ENCODE data around the gene GIPC2.

The GIPC2 gene

GRCh38 chr1:78038491-78038939 is 7.3 kb upstream of the GIPC2 start:
- Histone ChIP-seq H3K9me3 (replicated peaks; ENCODE audit: low read length) (no peaks in the 10 kb centered on the region), H3K4me1 (ENCODE audit: control insufficient read depth, insufficient read depth, low read length) (peaks cover 8% of the 10 kb centered on the region), H3K36me3 (ENCODE audit: insufficient read depth, low read length) (no peaks in the 10 kb centered on the region), H3K9ac (ENCODE audit: low read depth, low read length) (no peak overlapping the region), H3K4me3 (ENCODE audit: low read length) (no peak overlapping the region), H3K4me2 (ENCODE audit: low read length) (no peak overlapping the region), H3K27me3 (ENCODE audit: control insufficient read depth, insufficient read depth, low read length) (no peaks in the 10 kb centered on the region)

DNA sequence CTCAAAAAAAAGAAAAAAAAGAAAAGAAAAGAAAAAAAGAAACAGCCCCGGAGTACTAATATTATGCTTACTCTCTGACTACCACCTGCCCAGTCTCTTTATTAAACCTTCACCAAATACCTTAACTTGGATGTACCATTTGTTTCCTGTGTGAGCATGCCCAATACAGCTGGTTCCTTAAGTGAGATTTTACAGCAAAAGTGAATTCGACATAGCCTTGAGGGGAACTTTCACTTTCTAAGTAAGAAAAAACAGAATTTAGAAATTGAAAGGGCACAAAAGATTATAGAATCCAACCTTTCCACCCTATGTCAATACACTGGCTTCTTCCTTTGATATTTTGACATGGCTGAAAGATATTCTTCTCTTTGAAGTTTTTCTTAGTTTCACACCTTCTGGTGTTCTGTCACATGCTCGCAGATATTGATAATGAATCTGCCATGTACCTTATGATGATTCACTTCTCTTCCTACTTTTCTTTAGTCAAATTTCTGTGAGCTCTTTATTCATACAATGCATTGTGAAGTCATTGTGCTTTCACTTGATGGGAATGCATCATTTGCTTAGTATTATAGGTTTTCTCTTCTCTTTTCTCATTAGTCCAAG is 5.2 kb upstream of the GIPC2 start:
- peaks cover 8% of the 10 kb centered on the region for H3K4me1 ChIP-seq (ENCODE audit: control insufficient read depth, insufficient read depth, low read length)
- H3K27me3 ChIP-seq (ENCODE audit: control insufficient read depth, insufficient read depth, low read length), result no peaks in the 10 kb centered on the region
- no peak overlapping the region for H3K4me3 ChIP-seq (ENCODE audit: low read length)
- H3K36me3 ChIP-seq (ENCODE audit: insufficient read depth, low read length), result no peaks in the 10 kb centered on the region
- no peaks in the 10 kb centered on the region for H3K9me3 ChIP-seq (replicated peaks; ENCODE audit: low read length)
- H3K9ac ChIP-seq (ENCODE audit: low read depth, low read length), result no peak overlapping the region
- H3K4me2 ChIP-seq (ENCODE audit: low read length), result no peak overlapping the region

- H3K36me3 ChIP-seq (ENCODE audit: insufficient read depth, low read length), result no peaks in the 10 kb centered on the region
- no peaks in the 10 kb centered on the region for H3K27me3 ChIP-seq (ENCODE audit: control insufficient read depth, insufficient read depth, low read length)
- H3K4me3 ChIP-seq (ENCODE audit: low read length), result no peak overlapping the region
- peaks cover 10% of the 10 kb centered on the region for H3K4me1 ChIP-seq (ENCODE audit: control insufficient read depth, insufficient read depth, low read length)
- no peak overlapping the region for H3K4me2 ChIP-seq (ENCODE audit: low read length)
- no peak overlapping the region for H3K9ac ChIP-seq (ENCODE audit: low read depth, low read length)
- H3K9me3 ChIP-seq (replicated peaks; ENCODE audit: low read length), result no peaks in the 10 kb centered on the region
Measured at GRCh38 chr1:78043436-78043835, 2.3 kb upstream of the GIPC2 start.

- Histone ChIP-seq H3K9ac (ENCODE audit: low read depth, low read length) (no peak overlapping the region), H3K9me3 (replicated peaks; ENCODE audit: low read length) (no peaks in the 10 kb centered on the region), H3K36me3 (ENCODE audit: insufficient read depth, low read length) (no peaks in the 10 kb centered on the region), H3K4me1 (ENCODE audit: control insufficient read depth, insufficient read depth, low read length) (peaks cover 10% of the 10 kb centered on the region), H3K4me3 (ENCODE audit: low read length) (no peak overlapping the region), H3K4me2 (ENCODE audit: low read length) (no peak overlapping the region), H3K27me3 (ENCODE audit: control insufficient read depth, insufficient read depth, low read length) (no peaks in the 10 kb centered on the region)
Measured at GRCh38 chr1:78044796-78045562, 787 bp upstream of the GIPC2 start.

DNA sequence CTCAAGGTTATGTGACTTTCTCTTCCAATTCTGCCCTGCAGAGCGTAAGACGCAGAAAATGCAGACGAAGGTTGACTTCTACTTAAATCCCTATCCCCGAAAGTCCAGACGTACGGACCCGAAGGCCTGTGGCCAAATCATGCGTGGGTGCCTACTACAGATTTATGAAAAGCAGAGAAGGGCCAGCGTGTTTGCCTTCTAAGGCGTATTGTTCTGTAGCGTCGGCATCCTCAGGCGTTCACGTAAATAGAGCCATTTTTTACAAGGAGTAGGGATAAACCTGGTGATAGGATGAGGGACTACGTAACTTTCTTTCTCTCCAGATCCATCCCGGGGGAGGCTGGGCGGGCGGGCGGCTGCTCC is 222 bp upstream of the GIPC2 start:
- H3K4me1 ChIP-seq (ENCODE audit: control insufficient read depth, insufficient read depth, low read length), result peaks cover 10% of the 10 kb centered on the region
- H3K36me3 ChIP-seq (ENCODE audit: insufficient read depth, low read length), result no peaks in the 10 kb centered on the region
- peak overlapping the region; percentile 94 for H3K4me2 ChIP-seq (ENCODE audit: low read length)
- no peaks in the 10 kb centered on the region for H3K9me3 ChIP-seq (replicated peaks; ENCODE audit: low read length)
- H3K27me3 ChIP-seq (ENCODE audit: control insufficient read depth, insufficient read depth, low read length), result no peaks in the 10 kb centered on the region
- H3K9ac ChIP-seq (ENCODE audit: low read depth, low read length), result peak overlapping the region; percentile 64
- H3K4me3 ChIP-seq (ENCODE audit: low read length), result peak overlapping the region; percentile 75

- H3K36me3 ChIP-seq (ENCODE audit: insufficient read depth, low read length), result no peaks in the 10 kb centered on the region
- no peaks in the 10 kb centered on the region for H3K27me3 ChIP-seq (ENCODE audit: control insufficient read depth, insufficient read depth, low read length)
- peaks cover 10% of the 10 kb centered on the region for H3K4me1 ChIP-seq (ENCODE audit: control insufficient read depth, insufficient read depth, low read length)
- no peak overlapping the region for H3K9ac ChIP-seq (ENCODE audit: low read depth, low read length)
- H3K4me2 ChIP-seq (ENCODE audit: low read length), result no peak overlapping the region
- H3K4me3 ChIP-seq (ENCODE audit: low read length), result no peak overlapping the region
- H3K9me3 ChIP-seq (replicated peaks; ENCODE audit: low read length), result no peaks in the 10 kb centered on the region
Measured at GRCh38 chr1:78047106-78047505, 1.3 kb downstream of the GIPC2 start.

- Histone ChIP-seq H3K4me1 (ENCODE audit: control insufficient read depth, insufficient read depth, low read length) (peaks cover 10% of the 10 kb centered on the region), H3K36me3 (ENCODE audit: insufficient read depth, low read length) (no peaks in the 10 kb centered on the region), H3K27me3 (ENCODE audit: control insufficient read depth, insufficient read depth, low read length) (no peaks in the 10 kb centered on the region), H3K9ac (ENCODE audit: low read depth, low read length) (no peak overlapping the region), H3K4me3 (ENCODE audit: low read length) (no peak overlapping the region), H3K9me3 (replicated peaks; ENCODE audit: low read length) (no peaks in the 10 kb centered on the region), H3K4me2 (ENCODE audit: low read length) (no peak overlapping the region)
Measured at GRCh38 chr1:78047631-78048030, 1.9 kb downstream of the GIPC2 start.

DNA sequence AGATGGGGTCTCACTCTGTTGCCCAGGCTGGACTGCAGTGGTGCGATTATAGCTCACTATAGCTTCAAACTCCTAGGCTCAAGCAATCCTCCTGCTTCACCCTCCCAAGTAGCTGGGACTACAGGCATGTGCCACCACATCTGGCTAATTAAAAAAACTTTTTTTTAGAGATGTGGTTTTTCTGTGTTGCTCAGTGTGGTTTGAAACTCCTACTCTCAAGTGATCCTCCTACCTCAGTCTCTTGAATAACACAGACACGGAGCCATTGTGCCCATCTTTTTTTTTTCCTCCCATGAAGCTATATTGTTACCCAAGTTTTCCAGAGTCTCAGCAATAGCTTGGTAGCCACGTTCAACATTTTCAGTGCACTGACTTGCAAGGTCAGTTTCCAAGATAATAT is 2.7 kb downstream of the GIPC2 start:
- H3K36me3 ChIP-seq (ENCODE audit: insufficient read depth, low read length), result no peaks in the 10 kb centered on the region
- H3K27me3 ChIP-seq (ENCODE audit: control insufficient read depth, insufficient read depth, low read length), result no peaks in the 10 kb centered on the region
- H3K4me3 ChIP-seq (ENCODE audit: low read length), result no peak overlapping the region
- no peak overlapping the region for H3K9ac ChIP-seq (ENCODE audit: low read depth, low read length)
- H3K4me1 ChIP-seq (ENCODE audit: control insufficient read depth, insufficient read depth, low read length), result peaks cover 10% of the 10 kb centered on the region
- no peaks in the 10 kb centered on the region for H3K9me3 ChIP-seq (replicated peaks; ENCODE audit: low read length)
- no peak overlapping the region for H3K4me2 ChIP-seq (ENCODE audit: low read length)

GRCh38 chr1:78049396-78049795 is 3.6 kb downstream of the GIPC2 start:
- Histone ChIP-seq H3K9ac (ENCODE audit: low read depth, low read length) (no peak overlapping the region), H3K36me3 (ENCODE audit: insufficient read depth, low read length) (no peaks in the 10 kb centered on the region), H3K4me1 (ENCODE audit: control insufficient read depth, insufficient read depth, low read length) (peaks cover 16% of the 10 kb centered on the region), H3K4me2 (ENCODE audit: low read length) (no peak overlapping the region), H3K4me3 (ENCODE audit: low read length) (no peak overlapping the region), H3K9me3 (replicated peaks; ENCODE audit: low read length) (no peaks in the 10 kb centered on the region), H3K27me3 (ENCODE audit: control insufficient read depth, insufficient read depth, low read length) (no peaks in the 10 kb centered on the region)

DNA sequence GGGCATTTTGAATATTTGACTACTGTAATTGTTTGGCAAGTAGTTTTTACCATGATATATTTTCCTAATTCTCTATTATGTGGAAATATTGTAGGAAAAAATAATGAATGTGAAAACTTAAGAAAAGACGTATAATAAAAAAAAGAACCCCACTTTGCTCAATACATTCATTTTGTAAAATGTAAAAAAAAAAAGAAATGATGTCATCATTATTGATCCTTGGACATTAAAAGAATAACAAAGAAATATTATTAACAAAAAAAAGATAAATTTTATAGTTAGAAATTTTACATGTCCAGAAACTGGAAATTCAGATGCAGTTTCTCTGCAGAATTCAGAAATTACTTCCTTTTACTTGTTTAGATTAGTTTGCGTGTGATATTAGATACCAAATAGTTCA is 5.2 kb downstream of the GIPC2 start:
- Histone ChIP-seq H3K9ac (ENCODE audit: low read depth, low read length) (no peak overlapping the region), H3K36me3 (ENCODE audit: insufficient read depth, low read length) (no peaks in the 10 kb centered on the region), H3K4me1 (ENCODE audit: control insufficient read depth, insufficient read depth, low read length) (peaks cover 21% of the 10 kb centered on the region), H3K4me2 (ENCODE audit: low read length) (no peak overlapping the region), H3K9me3 (replicated peaks; ENCODE audit: low read length) (no peaks in the 10 kb centered on the region), H3K27me3 (ENCODE audit: control insufficient read depth, insufficient read depth, low read length) (no peaks in the 10 kb centered on the region), H3K4me3 (ENCODE audit: low read length) (no peak overlapping the region)

GRCh38 chr1:78052685-78053405 is 7.1 kb downstream of the GIPC2 start:
- Histone ChIP-seq H3K36me3 (ENCODE audit: insufficient read depth, low read length) (no peaks in the 10 kb centered on the region), H3K4me3 (ENCODE audit: low read length) (no peak overlapping the region), H3K9ac (ENCODE audit: low read depth, low read length) (no peak overlapping the region), H3K27me3 (ENCODE audit: control insufficient read depth, insufficient read depth, low read length) (no peaks in the 10 kb centered on the region), H3K4me2 (ENCODE audit: low read length) (no peak overlapping the region), H3K9me3 (replicated peaks; ENCODE audit: low read length) (no peaks in the 10 kb centered on the region), H3K4me1 (ENCODE audit: control insufficient read depth, insufficient read depth, low read length) (peaks cover 13% of the 10 kb centered on the region)
